ENCODE results near the gene TAP2.
"Not testable (repeated sequence)": the region's sequence is repeated elsewhere in the genome, so short reads cannot be mapped to it uniquely, and the experiment has no call there.

TAP2 gene

DNA sequence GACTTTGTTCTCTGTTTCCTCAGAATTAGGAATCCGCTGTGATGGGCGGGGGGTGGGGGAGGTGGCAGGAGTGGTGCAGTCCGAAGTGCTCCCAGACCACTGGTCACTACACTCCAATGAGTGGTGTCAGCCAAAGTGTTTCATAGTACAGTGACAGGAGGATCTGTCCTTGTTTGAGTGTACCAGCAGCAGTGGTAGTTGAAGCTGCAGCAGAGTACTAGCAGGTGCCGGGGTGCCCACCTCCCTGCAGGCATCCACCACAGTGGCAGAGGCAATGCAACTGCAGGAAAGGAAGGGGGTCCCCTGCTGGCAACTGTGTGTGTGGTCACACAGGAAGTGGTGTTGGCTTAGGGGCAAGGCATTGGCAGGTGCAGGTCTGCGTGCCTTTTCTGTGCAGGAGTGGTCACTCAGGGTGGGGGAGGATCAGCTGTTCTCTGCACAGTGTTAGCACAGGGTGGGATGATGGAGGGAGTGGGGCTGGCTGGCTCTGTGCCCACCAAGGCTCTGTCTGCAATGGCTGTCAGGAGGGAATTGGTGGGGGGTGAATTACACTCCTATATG, 31.4 kb downstream of the TAP2 start:
- H3K4me3 ChIP-seq (ENCODE audit: low read length) = no peak overlapping the region
- no peak for DNase-seq (ENCODE audit: low read depth)
- TF ChIP-seq, protein P1, sequence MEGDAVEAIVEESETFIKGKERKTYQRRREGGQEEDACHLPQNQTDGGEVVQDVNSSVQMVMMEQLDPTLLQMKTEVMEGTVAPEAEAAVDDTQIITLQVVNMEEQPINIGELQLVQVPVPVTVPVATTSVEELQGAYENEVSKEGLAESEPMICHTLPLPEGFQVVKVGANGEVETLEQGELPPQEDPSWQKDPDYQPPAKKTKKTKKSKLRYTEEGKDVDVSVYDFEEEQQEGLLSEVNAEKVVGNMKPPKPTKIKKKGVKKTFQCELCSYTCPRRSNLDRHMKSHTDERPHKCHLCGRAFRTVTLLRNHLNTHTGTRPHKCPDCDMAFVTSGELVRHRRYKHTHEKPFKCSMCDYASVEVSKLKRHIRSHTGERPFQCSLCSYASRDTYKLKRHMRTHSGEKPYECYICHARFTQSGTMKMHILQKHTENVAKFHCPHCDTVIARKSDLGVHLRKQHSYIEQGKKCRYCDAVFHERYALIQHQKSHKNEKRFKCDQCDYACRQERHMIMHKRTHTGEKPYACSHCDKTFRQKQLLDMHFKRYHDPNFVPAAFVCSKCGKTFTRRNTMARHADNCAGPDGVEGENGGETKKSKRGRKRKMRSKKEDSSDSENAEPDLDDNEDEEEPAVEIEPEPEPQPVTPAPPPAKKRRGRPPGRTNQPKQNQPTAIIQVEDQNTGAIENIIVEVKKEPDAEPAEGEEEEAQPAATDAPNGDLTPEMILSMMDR (IDR thresholded peaks at IDR 0.05; ENCODE audit: insufficient read depth, low read depth, low read length, missing control alignments) = no peak

- H3K4me3 ChIP-seq (ENCODE audit: low read length); DNase-seq (ENCODE audit: low read depth): not testable (repeated sequence)
Observed at GRCh38 chr6:32805404-32805803, 33.1 kb downstream of the TAP2 start.

GRCh38 chr6:32803416-32803815, 35.1 kb downstream of the TAP2 start:
- H3K4me3 ChIP-seq (ENCODE audit: low read length) = no peak overlapping the region
- DNase-seq (ENCODE audit: low read depth) = no peak
- TF ChIP-seq, protein P1 (IDR thresholded peaks at IDR 0.05; ENCODE audit: insufficient read depth, low read depth, low read length, missing control alignments) = no peak

- TF ChIP-seq, protein P1 (IDR thresholded peaks at IDR 0.05; ENCODE audit: insufficient read depth, low read depth, low read length, missing control alignments) = no peak
- no peak for DNase-seq (ENCODE audit: low read depth)
- H3K4me3 ChIP-seq (ENCODE audit: low read length) = no peak overlapping the region
Observed at GRCh38 chr6:32799740-32800139, 38.8 kb downstream of the TAP2 start.

- TF ChIP-seq, protein P1 (IDR thresholded peaks at IDR 0.05; ENCODE audit: insufficient read depth, low read depth, low read length, missing control alignments) = no peak
- no peak overlapping the region for H3K4me3 ChIP-seq (ENCODE audit: low read length)
- no peak for DNase-seq (ENCODE audit: low read depth)
Observed at GRCh38 chr6:32799168-32799567, 39.4 kb downstream of the TAP2 start.

DNA sequence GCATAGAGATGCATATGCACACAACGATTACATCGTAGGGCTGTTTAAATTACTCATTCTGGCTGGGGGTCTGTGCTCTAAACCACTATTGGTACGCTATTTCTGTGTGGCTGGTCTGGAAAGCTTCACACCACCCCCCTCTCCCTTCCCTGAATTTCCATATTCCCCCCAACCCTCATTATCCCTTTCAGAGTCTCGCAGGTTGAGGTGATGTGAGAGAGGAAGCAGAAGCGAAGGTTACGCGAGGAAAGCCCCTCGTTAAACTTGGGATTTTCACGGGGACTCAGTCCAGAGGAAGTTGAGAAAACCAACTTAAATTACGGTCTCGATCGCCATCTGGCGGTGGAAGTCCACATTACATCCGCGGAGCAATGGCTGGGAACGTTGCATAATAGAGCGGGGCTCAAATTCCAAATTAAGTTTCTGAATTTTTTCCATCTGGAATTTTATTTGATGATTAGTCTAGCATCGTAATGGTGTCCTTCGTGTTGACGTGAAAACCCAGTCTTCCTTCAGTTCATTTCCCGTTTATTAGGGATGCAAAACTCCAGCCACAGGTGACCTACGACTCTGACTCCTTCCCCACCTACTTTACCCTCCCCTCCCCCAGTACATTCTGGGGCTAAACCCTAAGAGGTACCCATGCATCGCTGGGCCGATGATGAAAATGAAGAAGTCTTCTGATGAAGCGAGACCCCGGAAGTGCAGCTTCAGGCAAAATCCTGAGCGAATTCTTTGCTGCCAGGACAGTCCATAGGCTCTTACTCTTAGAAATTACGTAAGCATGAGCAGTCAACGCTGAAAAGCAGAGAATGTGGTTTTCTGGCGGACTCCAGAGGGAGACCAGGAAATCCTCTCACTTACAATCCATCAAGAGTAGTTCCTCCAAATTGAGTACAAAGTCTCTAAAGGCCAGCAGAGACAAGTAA, 41.4 kb downstream of the TAP2 start:
- H3K4me3 ChIP-seq (ENCODE audit: low read length) = peak overlapping the region; percentile 2
- TF ChIP-seq, protein P1 (IDR thresholded peaks at IDR 0.05; ENCODE audit: insufficient read depth, low read depth, low read length, missing control alignments) = peak; percentile 76
- DNase-seq (ENCODE audit: low read depth) = peak; percentile 64

DNA sequence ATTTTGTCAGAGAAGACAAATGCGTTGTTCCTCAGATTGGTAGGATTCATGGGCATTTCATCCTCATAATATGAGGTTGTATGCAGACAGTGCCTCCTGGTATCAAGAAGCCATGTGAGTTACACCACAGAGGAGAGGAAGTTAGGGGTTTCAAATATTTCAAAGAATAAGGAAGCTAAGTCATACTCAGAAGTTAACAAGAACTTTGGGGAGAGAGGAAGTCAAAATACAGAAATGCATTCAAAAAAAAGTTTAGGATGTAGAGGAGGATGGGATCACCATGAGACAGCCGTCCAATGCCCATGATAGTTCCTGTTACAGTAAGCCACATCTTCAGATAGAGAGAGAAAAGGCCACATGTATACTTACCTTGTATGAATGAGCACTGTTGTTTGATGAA, 44.0 kb downstream of the TAP2 start:
- no peak for DNase-seq (ENCODE audit: low read depth)
- TF ChIP-seq, protein P1 (IDR thresholded peaks at IDR 0.05; ENCODE audit: insufficient read depth, low read depth, low read length, missing control alignments) = no peak
- no peak overlapping the region for H3K4me3 ChIP-seq (ENCODE audit: low read length)
